NCI-H2227 (cell line): Measurements from ENCODE around the gene SMIM29.

Source experiments
- DNase-seq: peaks from one replicate; lab custom pipeline; 2025; ENCODE audit not compliant: unreplicated experiment; lab: John Stamatoyannopoulos, UW

The SMIM29 gene

DNA sequence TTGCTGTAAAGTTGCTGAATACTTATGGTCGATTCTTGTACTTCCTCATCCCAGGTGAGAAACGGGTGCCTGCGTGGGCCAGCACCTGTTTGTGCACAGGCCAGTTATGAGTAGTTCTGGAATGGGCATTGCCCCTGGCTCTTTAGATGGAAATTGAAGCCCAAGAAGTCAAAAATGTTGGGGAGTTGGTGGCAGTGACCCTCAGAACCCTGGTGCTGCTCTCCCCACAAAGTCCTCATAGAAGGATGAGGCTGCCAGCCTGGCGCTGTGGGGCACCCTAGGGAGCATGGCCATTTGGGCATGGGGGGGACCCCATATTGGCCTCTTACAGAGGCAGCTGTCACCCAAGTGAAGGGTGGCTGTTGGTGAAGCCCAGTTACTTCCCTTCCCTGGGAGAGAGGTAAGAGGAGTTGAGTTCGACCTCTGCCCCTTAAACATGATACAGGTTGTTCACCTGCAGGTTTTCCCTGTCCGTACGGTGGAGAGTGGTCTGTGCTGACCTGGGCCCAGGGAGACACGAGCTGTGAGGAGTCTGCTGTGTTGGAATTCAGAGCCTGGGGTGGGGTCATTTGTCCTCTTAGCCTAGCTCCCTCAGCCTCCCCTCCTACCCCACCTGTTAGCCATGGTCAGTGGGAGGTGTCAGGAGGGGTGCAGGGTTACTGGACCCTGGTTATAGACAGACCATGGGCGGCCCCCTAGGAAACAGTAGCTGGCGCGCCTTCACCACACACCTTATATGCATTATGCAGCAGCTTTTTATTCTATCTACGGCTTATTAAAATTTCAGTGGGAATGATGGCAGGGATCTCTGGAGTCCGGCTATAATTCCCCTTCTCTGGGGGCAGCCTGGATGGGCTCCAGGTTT, 7.2 kb downstream of the SMIM29 start:
- DNase-seq = no peak

DNA sequence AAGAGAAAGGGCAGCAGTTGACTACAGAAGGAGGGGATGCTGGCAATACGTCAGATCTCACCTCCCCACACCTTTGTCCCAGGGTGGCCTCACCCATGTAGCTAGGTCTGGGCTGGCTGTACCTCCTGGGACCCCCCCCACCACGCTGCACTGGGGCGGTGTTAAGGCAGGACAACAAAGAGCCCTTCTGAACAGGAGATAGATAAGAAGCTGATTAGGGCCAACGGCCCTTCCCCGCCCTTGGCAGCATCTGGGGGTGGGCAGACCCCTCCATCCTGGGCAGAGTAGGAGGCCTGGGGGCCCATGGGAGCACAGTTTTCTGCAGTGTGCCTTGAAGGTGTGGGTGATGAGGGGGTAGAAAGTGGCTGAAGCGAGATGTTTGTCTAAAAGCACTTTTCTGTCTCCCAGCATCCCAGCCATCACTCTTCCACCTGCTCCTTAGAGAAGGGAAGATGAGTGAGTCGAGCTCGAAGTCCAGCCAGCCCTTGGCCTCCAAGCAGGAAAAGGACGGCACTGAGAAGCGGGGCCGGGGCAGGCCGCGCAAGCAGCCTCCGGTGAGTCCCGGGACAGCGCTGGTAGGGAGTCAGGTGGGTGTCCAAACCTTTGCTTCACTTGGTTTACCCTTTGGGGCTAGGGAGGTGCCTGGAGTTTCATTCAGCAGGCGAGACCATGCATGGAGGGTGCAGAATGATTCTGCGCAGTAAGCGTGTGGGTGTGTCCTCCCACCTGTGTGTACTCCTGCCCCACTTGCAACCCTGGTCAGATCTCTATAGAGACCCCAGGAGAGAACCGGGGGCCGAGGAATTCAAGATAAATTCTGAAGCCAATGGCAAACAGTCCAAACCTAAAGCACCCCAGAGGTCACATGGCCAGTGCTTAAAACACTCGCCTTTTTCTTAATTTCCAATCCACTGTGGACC, 8.2 kb downstream of the SMIM29 start:
- no peak for DNase-seq

DNA sequence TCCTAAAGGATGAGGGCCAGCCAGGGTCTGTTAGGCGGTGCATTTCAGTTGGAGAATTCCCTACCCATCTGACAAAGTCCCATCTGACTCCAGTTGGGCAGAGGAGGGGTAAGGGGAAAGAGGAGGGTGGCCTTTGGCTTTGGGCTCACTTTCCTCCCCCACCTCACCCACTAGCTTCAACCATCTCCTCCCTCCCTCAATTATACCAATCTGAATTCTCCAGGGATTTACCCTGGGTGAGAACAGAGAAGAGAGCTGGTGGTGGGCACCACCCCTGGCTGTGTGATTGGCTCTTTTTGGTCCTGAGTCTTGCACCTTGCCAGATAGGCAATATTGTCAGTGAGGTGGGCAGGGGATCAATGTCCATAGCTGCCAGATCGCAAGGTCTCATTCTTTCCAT, 8.9 kb downstream of the SMIM29 start:
- DNase-seq = no peak

DNA sequence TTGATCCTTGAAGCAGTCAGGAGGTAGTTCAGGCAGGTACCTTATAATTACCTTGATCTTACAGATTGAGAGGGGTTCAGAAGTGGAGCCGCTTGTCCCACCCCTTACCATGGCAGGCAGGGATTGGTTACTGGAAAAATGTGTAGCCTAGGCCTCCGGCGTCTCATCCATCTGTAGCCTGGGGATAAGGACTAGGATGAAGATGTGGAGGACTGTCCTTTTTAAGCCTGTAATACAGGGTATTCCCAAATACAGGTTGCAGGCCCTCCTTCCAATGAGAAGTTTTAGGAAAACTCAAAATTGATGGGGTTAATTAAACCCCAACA, 9.3 kb downstream of the SMIM29 start:
- no peak for DNase-seq

DNA sequence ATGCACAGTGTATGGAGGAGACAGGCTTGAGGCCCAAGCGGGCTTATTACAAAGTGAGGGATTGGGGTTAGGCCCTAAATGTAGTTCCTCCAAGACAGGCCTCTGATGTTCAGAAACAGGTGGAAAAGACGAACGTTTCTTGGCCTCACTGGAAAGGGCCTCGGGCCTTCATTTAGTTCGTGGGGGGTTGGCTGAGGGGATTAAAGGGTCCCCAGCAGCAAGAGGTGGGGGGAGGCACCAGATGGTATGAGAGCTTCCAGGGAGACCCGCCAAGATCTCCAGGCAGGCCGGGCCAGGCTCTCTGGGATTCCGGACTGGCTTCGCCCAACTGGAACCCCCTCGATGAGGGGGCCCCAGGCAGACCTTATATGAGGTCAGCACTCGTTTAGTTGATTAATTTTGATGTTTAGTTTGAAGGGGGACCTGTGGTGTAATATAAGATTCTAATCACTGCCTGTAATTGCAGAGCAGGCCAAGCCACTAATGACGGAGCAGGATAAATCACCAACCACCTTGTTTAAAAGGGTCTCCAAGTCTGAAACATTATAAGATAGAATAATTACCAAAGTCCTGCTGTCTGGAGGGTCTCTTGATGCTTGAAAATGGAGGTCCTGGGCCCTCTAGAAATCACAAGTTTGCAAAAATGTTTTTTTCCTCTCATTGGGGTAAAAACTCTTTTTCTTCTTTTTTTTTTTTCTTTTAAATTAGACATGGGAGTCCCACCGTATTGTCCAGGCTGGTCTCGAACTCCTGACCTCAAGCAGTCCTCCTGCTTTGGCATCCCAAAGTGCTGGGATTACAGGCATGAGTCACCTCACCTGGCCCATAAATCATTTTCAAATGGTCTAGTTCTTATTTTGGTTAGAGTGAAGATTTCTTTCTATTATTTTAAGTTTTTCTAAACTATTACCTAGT, 10.0 kb downstream of the SMIM29 start:
- no peak for DNase-seq

DNA sequence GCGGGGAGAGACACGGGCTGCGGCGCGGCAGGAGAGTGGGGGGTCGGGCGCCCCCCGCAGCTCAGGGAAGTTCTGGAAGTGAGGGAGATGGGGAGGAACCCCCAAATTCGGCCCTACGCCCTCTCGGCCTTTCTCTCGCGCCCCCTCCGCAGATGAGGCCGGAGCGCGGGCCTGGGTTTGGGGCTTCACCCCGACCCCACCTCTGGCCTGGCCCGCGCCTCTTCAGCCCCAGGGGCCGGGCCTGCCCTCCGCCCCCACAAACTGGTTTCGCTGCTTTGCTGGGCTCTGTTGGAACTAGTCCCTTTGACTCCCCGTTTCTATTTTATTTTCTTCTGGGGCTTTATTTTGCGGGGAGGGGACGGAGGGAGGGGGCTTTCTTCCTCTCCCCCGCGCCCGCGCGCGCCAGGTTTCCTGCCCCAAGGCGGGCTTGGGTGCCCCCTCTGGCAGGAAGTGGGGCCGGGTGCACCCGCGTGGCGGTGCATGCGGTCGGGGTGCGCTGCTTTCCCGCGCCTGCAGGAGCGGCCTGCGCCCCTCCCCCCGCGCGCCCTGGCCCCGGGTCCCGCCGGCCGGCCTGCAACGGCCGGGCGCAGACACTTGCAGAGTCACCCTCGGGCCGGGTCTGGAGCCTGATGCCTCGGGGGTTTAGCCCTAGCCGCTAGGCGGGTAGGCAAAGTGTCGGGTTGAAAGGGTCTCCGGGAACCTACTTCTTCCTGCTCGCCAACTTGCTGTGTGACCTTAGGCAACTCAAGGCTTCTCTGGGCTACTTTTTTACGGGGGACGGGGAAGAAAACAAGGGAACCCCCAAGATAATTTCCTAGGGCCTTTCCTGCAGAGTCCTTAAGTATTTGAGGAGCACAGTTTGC, 10.9 kb downstream of the SMIM29 start:
- peak; percentile 84 for DNase-seq

DNA sequence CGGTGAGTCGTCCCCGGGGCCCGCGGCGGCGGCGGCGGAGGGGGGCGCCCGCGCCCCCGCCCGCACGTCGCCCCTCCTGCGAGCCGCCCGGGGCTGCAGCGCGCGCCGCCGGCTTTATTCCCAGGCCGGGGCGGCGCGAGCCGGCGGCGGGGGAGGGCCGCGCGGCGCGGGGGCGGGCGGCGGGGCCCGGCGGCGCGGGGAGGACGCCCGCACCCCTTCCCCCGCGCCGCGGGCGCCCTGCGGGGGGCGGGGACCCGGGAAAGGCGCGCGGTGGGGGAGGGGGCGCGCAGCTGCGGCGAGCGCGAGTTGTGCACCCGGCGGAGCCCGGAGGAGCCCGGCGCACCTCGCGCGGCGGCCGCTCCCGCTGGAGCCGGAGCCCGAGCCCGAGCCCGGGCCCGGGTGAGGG, 11.5 kb downstream of the SMIM29 start:
- DNase-seq = peak; percentile 74

DNA sequence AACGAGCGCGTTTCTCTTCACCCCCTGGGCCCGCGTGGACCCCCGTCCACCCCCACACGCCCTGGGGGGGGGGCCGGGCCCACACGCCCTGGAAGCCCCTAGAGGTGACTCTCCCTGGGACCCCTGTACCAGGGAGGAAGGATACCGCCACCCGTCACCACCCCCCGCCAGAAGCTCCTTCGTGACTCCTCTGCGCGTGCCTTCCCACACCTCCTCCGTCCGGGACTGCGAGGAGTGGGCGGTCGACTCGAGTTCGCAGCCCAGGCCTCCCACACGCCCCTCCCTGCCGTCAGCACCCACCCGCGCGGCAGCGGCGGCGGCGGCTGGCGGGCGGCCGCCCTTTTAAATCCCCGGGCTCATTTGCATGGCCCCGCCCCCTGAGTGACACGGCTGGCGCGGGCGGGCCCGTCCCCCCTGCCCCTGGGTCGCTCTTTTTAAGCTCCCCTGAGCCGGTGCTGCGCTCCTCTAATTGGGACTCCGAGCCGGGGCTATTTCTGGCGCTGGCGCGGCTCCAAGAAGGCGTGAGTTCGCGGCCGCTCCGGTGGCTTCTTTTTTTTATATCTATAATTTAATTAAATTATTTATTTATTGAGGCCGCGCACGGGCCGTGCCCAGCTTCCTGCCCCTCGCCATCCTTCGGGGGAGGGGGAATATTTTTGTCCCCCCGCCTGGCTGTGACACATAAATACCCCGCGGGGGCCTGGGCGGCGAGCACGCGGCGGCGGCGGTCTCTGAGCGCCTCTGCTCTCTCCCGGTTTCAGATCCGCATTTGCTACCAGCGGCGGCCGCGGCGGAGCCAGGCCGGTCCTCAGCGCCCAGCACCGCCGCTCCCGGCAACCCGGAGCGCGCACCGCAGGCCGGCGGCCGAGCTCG, 12.1 kb downstream of the SMIM29 start, which contains the start of gene HMGA1:
TSS of gene HMGA1 (plus strand) at position 431 of the 873 bp plus-strand sequence. CDS start 3,908 bp downstream, outside the sequence.
- DNase-seq = peak; percentile 92

DNA sequence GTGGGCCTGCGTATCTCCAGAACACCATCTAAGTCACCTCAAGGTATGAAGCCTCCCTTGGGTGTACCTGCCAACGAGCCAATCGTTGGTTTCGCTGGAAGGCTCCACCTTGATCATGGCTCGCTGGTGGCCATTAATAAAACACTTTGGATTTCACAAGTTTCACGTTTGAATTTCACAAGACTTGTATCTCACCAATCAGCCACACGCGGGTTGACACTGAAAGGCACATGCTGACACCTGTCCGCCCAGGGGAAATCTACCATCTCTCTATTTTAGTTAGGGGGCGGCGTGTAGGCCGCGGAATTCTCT, 12.7 kb downstream of the SMIM29 start:
- no peak for DNase-seq

DNA sequence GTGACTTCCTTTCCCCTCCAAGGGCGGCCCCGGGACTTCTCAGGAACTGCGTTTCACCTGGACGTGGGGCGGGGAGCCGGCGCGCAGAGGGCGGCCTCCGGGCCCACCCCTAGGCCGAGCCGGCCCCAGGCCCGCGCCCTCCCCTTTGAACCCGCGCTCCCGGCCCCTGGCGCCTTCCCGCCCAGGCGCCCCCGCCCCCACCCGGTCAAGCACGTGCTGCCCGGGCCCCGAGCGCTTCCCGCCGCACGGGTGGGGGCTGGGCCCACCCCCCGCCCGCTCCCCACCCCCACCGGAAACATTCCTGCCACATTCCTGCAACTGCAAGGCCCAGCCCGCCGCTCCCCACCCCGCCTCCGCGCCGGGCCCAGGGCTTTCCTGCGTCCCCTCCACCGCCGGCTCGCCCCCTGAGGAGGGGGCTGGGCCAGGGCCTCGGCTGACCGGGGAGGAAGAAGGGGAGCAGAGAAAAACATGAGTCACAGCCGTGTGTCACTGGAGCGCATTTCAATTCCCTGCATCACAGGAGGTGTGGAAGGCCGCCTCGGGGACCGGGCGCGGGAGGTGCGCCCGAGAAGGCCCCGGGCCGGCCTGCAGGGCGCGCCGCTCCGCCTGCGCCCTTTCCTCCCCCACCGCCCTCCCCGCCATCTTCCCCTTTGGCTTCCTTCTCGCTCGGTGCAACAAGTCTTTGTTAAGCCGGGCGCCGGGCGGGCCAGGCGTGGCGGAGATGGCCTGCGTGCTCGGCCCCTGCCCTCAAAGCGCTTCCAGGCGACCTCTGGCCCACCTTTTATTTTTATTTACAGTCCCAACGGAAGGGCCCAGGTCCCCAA, 13.3 kb downstream of the SMIM29 start:
- no peak for DNase-seq

DNA sequence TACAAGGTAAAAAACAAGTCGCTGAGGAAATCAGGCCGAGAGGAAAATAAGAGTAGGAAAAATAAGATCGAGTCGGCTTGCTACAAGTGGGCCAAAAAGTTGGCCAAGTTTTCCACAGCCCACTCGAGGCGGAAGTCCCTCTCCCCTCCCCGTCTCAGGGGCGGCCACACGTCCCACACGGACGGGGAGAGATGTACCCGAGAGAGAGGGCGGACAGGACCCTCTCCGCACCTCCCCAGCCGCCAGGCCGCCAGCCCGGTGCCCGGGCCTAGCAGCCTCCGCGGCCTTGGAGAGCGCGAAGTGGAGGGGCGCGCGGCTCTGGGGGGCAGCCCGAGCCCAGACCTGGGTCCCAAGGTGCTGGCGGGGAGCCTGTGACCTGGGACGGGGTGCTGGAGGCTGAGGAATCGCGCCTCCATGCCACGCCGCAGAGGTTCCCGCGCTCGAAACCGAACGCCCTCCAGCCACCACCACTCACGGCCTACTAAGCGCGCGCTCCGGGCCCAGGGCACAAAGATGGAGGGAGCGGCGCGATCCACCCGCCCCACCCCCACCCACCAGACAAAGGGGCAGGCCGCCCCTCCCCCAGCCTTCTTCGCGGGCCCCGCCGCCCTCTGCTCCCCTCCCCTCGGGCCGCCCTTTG, 14.0 kb downstream of the SMIM29 start:
- no peak for DNase-seq

DNA sequence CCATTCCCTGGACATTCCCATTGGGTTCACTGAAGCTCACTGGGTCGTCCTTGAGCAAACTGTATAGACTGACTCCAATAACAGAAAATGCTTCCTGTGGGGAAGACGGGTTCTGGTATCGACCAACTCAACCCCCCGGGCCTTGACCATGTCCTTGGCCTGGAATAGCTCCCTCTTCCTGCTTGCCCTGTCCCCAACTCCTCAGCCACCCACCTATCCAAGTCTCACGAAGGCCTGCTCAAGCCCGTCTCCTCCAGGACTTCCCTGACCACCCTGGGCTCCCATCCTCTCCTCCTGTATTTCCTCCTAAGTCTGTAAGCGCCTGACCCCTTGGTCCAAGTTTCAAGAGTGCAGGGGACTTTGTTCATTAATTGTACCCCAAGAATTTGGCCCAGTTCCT, 14.9 kb downstream of the SMIM29 start:
- DNase-seq = no peak

DNA sequence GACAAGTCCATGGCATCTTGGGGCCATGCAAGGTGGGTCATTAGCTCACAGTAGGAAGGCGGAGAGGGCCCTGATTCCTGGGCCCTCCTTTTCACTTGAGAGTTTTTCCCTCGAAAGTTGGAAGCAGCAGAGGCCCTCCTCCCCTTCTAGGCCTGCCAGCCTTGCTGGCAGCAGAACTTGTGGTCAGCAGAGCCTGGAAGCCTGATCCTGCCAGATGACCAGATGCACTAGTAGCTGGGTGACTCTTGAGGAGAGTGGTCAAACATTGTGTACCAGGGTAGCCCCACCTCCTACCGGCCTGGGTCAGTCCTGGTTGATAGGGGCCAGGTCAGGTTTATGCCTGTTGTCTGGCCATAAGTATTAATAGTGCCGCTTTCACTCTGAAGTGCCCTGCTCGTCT, 15.9 kb downstream of the SMIM29 start:
- DNase-seq = no peak

DNA sequence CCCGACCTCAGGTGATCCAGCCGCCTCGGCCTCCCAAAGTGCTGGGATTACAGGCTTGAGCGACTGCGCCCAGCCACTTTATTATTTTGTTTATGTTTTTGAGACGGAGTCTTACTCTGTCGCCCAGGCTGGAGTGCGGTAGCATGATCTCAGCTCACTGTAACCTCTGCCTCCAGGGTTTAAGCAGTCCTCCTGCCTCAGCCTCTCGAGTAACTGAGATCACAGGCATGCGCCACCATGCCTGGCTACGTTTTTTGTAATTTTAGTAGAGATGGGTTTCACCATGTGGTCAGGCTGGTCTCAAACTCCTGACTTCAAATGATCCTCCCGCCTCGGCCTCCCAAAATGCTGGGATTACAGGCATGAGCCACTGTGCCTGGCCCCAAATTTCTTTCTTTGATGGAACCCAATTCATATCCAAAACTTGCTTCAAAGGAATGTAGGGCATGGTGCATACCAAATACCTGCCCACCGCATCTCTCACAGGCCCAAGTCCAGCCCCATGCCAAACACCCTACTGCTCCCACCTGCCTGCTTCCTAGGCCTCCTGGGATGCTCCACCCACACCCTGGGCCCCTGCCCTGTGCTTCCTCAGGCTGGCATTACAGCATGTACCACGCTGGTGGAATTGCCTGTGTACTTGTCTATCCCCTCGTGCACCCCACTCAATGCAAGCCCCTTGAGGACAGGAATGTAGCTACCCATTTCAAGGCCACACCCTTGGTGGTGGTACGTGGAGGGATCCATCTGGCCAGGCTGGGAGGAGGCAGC, 17.1 kb downstream of the SMIM29 start:
- no peak for DNase-seq

DNA sequence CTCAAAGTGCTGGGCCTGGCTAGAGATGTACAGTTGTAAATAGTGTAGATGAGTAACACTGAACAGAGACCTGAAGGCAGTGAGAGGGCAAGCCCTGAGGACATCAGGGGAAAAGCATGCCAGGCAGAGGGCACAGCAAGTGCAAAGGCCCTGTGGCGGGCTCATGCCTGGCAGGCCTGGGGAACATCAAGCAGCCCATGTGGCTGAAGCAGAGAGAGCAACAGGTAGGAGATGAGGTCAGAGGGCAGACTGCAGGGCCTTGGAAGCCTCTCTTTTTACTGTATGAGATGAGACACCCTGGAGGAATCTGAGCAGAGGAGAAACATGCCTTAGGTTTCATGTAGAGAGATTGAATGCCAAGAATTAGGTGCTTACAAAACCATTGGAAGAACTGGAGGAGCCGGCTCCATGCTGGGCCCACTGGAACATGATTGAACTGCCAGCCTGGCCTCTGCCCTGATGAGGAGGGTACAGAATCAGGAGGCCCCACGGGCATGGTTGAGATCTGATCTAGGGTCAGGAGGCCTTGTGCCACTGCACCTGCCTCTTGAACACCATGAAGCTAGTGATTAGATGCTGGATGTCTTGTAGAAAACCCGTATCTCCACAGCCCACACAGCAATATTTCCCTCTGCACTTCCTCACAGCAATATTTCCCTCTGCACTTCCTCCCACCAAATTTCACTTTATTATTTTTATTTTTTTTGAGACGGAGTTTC, 18.0 kb downstream of the SMIM29 start:
- no peak for DNase-seq

DNA sequence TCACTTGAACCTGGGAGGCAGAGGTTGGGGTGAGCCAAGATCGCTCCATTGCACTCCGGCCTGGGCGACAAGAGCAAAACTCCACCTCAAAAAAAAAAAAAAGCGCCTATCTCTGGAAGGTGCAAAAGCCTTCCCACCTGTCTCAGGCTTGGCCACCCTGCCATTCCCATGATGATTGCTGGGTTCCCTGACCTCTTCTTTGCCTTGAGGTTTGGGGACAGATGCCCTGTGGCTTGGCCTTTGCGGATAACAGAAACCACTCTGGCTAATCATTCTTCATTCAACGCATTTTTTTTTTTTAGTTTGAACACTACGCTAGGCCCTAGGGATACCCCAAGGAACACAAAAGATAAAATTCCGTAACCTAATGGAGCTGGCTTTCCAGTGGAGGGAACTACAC, 18.9 kb downstream of the SMIM29 start:
- no peak for DNase-seq
